GM12865 (cell line): ENCODE data around the gene ODAD3.
"Not testable (repeated sequence)": the region's sequence is repeated elsewhere in the genome, so short reads cannot be mapped to it uniquely, and the experiment has no call there.

Source experiments
- DNase-seq: peaks from one replicate; pipeline ENCODE4 v3.0.0; 2010; ENCODE audit warnings: low read depth
- H3K4me3 ChIP-seq: 2 replicates; pipeline ENCODE4 v1.5.1; 2011; ENCODE audit warnings: mild to moderate bottlenecking, low read depth, low read length, control low read depth
- TF ChIP-seq, protein P1 (sequence below): IDR thresholded peaks from 2 replicates; pipeline ENCODE4 v1.5.1; 2011; ENCODE audit warnings: low read length, control low read depth, low read depth, inconsistent platforms; ENCODE audit not compliant: insufficient read depth; ENCODE audit errors: missing control alignments

Gene ODAD3

GRCh38 chr19:11446271-11446651, 11.3 kb upstream of the ODAD3 start:
- no peak overlapping the region for H3K4me3 ChIP-seq
- TF ChIP-seq, protein P1, sequence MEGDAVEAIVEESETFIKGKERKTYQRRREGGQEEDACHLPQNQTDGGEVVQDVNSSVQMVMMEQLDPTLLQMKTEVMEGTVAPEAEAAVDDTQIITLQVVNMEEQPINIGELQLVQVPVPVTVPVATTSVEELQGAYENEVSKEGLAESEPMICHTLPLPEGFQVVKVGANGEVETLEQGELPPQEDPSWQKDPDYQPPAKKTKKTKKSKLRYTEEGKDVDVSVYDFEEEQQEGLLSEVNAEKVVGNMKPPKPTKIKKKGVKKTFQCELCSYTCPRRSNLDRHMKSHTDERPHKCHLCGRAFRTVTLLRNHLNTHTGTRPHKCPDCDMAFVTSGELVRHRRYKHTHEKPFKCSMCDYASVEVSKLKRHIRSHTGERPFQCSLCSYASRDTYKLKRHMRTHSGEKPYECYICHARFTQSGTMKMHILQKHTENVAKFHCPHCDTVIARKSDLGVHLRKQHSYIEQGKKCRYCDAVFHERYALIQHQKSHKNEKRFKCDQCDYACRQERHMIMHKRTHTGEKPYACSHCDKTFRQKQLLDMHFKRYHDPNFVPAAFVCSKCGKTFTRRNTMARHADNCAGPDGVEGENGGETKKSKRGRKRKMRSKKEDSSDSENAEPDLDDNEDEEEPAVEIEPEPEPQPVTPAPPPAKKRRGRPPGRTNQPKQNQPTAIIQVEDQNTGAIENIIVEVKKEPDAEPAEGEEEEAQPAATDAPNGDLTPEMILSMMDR, result no peak
- no peak for DNase-seq

GRCh38 chr19:11445141-11445540, 10.2 kb upstream of the ODAD3 start:
- no peak for DNase-seq
- H3K4me3 ChIP-seq, result no peak overlapping the region
- TF ChIP-seq, protein P1, result no peak

- no peak for DNase-seq
- TF ChIP-seq, protein P1, result no peak
- H3K4me3 ChIP-seq, result no peak overlapping the region
Observed at GRCh38 chr19:11444059-11444458, 9.1 kb upstream of the ODAD3 start.

DNA sequence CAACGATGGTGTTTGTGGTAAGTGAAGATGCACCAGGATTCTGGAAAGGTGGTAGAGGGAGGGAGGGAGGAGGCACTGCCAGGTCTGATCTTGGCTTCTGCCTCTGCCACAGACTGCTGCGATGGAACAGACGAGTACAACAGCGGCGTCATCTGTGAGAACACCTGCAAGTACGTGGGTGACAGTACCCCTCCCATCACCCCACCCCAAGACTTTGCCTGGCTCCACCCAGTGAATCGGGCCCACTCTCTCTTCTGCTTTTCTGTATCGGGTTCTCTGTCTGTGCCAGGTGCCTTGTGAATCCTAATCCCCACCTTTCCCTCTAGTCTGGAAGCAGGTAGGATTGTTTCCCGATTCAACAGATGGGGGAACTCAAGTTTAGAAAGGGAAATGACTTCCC, 3.0 kb upstream of the ODAD3 start:
- H3K4me3 ChIP-seq, result no peak overlapping the region
- TF ChIP-seq, protein P1, result no peak
- DNase-seq, result no peak

GRCh38 chr19:11435833-11436313, 952 bp upstream of the ODAD3 start:
- peak; percentile 34 for DNase-seq
- TF ChIP-seq, protein P1, result no peak
- peak overlapping the region; percentile 84 for H3K4me3 ChIP-seq

DNA sequence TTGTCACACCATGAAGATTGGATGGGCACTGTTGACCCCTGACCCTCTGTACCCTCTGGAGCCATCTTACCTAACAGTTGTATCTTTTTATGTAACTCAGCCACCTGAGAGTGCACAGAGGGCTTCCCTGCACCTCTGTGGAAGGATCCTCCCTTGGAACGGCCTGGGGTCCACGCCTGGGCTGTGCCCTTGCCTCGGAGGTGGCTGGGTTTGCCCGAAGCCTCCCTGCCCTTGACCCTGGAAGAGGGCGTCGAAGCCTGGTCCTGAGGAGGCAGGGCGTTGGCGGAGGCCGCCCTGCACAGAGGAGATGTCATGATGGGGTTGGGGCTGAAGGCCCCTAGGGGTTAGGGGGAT, 241 bp downstream of the ODAD3 start:
- TF ChIP-seq, protein P1, result no peak
- H3K4me3 ChIP-seq, result peak overlapping the region; percentile 44
- DNase-seq, result no peak

GRCh38 chr19:11433526-11433925, 1.4 kb downstream of the ODAD3 start:
- not testable (repeated sequence) for DNase-seq, H3K4me3 ChIP-seq

DNA sequence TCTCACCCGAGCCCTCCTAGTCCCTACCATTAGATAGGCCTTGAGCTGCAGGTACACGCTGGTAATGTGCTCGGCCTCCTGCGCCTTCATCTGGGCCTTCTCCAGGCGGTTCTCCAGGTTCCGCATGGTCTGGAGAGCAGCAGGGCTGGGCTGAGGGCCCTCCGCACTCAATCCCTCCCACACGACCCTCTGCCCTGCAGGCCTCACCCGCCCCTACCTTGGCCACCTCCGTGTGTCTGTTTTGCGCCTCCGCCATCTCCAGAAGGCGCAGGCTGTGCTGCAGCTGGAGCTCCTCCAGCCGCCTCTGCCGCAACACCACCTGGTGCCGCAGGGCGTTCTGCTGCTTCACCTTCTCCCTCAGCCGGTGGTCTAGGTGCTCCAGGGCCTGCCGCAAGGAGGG, 8.3 kb downstream of the ODAD3 start:
- TF ChIP-seq, protein P1, result no peak
- no peak for DNase-seq
- no peak overlapping the region for H3K4me3 ChIP-seq
